ENCODE measurements around the gene CMC2. TPM values are rescaled to one million over a fixed set of nuclear protein-coding genes. Genes with fewer than 3 reads are reported as not detected.

CMC2 gene
- total RNA-seq, 1 experiment from 2014 or later = 85.1 TPM

DNA sequence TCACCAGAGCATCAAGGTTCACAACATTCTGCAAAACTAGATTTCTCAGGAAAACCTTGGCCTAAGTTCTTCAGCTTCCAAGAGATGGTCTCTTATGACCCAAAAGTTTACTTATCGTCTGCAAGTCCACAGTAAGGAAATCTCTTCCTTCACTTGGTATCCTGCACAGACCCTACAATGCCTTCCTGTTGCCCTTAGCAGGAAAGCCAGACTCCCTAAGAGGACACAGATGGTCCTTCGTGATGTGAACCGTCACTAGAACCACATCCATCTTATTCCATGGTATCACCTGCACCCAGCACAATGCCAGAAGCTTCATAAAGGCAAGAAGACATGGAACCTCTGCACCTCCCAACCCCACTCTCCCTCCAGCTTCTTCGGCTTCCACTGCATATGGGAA lies 34.1 kb downstream of the CMC2 start:
- DNase-seq = no peak
- Histone ChIP-seq H3K9me3 (replicated peaks) (no peaks in the 10 kb centered on the region), H3K27ac (no peak overlapping the region), H3K4me3 (no peak overlapping the region), H3K27me3 (no peaks in the 10 kb centered on the region), H3K4me1 (no peaks in the 10 kb centered on the region; the same call in 1 of the 2 replicates), H3K36me3 (no peaks in the 10 kb centered on the region; the same call in 1 of the 2 replicates)

- Histone ChIP-seq H3K36me3 (no peaks in the 10 kb centered on the region; the same call in 1 of the 2 replicates), H3K4me1 (no peaks in the 10 kb centered on the region; the same call in 1 of the 2 replicates), H3K27ac (no peak overlapping the region), H3K9me3 (replicated peaks) (no peaks in the 10 kb centered on the region), H3K27me3 (no peaks in the 10 kb centered on the region), H3K4me3 (no peak overlapping the region)
- DNase-seq = peak; percentile 34 to 56
These were observed 34.9 kb downstream of the CMC2 start for GRCh38 chr16:80971819-80972218.

DNA sequence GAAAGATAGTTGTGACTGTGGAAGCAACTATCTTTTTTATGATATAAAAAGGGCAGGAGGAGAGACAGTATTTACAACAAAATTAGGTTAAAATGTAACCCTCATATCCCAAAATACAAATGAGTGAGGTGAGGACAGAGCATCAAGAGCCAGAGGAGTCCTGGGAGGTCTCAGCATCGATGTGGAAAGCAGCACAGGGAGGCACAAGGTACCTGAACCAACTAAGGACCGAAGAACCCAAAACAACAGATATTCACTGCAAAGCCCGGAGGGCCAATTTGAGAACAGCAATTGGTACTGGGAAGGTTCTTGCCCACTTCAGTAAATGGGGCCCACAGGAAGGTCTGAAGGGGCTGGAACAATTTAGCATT lies 37.6 kb downstream of the CMC2 start:
- H3K9me3 ChIP-seq (replicated peaks) = no peaks in the 10 kb centered on the region
- no peak for DNase-seq
- no peaks in the 10 kb centered on the region; the same call in 1 of the 2 replicates for H3K36me3 ChIP-seq
- no peak overlapping the region for H3K4me3 ChIP-seq
- no peak overlapping the region for H3K27ac ChIP-seq
- H3K4me1 ChIP-seq = no peaks in the 10 kb centered on the region; the same call in 1 of the 2 replicates
- no peaks in the 10 kb centered on the region for H3K27me3 ChIP-seq

DNA sequence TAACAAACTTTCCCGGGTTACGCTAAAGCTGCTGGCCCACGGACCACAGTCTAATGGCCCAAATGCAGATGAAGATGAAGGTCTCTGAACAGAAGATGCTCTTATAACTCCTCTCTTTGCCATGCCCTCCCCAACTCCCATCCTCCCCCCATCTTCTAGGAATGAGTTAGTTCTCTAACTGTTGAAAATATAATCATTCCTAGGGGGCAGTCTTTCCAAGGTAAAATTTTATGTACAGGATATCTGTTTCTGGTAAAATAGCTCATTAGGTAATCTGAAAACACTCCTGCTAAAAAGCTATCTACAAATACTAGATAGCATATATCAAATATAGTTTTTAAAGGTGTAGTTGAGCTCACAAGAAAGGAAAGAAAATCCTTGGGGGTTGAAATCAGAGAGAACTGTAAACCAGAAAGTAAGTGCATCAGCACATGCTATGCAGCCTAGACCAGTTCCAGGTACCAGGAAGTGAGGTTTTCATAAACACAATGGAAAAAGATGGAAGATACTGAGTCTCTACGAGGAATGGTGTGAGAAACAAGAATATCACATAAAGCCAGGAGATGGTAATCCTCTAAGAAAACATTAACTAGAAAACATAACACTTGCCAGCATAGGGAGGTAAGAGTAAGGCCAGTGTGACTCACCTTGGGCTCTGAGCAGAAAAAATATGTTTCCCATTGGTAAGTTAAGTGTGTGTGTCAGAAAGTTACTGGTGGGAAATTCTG lies 38.1 kb downstream of the CMC2 start:
- no peak overlapping the region for H3K4me3 ChIP-seq
- DNase-seq = no peak
- H3K27me3 ChIP-seq = no peaks in the 10 kb centered on the region
- H3K9me3 ChIP-seq (replicated peaks) = no peaks in the 10 kb centered on the region
- no peak overlapping the region for H3K27ac ChIP-seq
- no peaks in the 10 kb centered on the region; the same call in 1 of the 2 replicates for H3K36me3 ChIP-seq
- H3K4me1 ChIP-seq = no peaks in the 10 kb centered on the region; the same call in 1 of the 2 replicates

GRCh38 chr16:80966617-80967016 lies 40.1 kb downstream of the CMC2 start:
- no peak overlapping the region for H3K4me3 ChIP-seq
- H3K4me1 ChIP-seq = no peaks in the 10 kb centered on the region
- no peak for DNase-seq
- no peaks in the 10 kb centered on the region for H3K9me3 ChIP-seq (replicated peaks)
- H3K27ac ChIP-seq = no peak overlapping the region
- H3K27me3 ChIP-seq = no peaks in the 10 kb centered on the region
- H3K36me3 ChIP-seq = no peaks in the 10 kb centered on the region; the same call in 1 of the 2 replicates

DNA sequence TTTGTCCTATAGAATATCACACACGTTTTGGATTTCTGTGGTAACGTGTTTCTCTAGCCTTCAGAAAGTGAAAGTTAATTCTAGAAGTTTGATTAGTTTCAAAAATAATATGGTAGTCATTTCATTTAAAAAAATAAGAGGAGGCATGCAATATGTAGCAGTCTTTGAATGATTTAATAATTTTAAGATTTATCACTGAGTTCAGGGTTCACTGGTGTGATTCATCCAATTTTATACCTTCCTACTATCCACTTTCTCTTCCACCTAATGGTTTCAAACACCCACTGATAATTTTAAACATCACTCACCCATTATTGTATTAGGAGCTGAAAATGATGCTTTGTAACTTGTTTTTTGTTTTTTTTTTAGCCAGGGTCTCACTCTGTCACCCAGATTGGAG lies 42.3 kb downstream of the CMC2 start:
- no peak overlapping the region for H3K4me3 ChIP-seq
- H3K36me3 ChIP-seq = no peaks in the 10 kb centered on the region
- H3K27ac ChIP-seq = no peak overlapping the region
- H3K4me1 ChIP-seq = no peaks in the 10 kb centered on the region
- no peaks in the 10 kb centered on the region for H3K27me3 ChIP-seq
- H3K9me3 ChIP-seq (replicated peaks) = no peaks in the 10 kb centered on the region
- no peak for DNase-seq

DNA sequence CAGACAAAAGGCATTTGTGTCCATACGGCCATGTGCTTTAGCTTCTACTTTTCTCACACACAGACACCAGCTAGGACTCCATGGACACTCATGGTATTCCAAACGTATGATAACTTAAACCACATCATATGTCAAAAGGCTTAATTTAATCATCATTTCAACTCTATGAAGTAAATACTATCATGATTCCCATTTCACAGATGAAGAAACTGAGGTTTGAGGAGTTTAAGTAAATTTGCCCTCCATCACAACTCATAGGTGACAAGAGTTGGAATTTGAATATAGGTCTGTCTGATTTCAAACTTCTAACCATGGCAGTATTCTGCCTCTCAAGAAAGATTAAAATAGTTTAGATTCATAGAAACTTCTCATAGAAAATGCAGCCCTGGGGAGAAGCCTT lies 43.8 kb downstream of the CMC2 start:
- H3K36me3 ChIP-seq = no peaks in the 10 kb centered on the region
- no peak overlapping the region for H3K27ac ChIP-seq
- H3K4me1 ChIP-seq = no peaks in the 10 kb centered on the region
- H3K9me3 ChIP-seq (replicated peaks) = no peaks in the 10 kb centered on the region
- H3K27me3 ChIP-seq = no peaks in the 10 kb centered on the region
- H3K4me3 ChIP-seq = no peak overlapping the region
- DNase-seq = no peak

- H3K9me3 ChIP-seq (replicated peaks) = no peaks in the 10 kb centered on the region
- no peak overlapping the region for H3K4me3 ChIP-seq
- H3K27ac ChIP-seq = no peak overlapping the region
- DNase-seq = no peak
- no peaks in the 10 kb centered on the region for H3K27me3 ChIP-seq
- no peaks in the 10 kb centered on the region for H3K4me1 ChIP-seq
- H3K36me3 ChIP-seq = no peaks in the 10 kb centered on the region
These were observed 48.4 kb downstream of the CMC2 start for GRCh38 chr16:80958284-80958683.

- Histone ChIP-seq H3K36me3 (no peaks in the 10 kb centered on the region), H3K9me3 (replicated peaks) (no peaks in the 10 kb centered on the region), H3K27me3 (no peaks in the 10 kb centered on the region), H3K27ac (no peak overlapping the region), H3K4me3 (no peak overlapping the region), H3K4me1 (no peaks in the 10 kb centered on the region)
- DNase-seq = no peak
These were observed 51.7 kb downstream of the CMC2 start for GRCh38 chr16:80954985-80955384.

DNA sequence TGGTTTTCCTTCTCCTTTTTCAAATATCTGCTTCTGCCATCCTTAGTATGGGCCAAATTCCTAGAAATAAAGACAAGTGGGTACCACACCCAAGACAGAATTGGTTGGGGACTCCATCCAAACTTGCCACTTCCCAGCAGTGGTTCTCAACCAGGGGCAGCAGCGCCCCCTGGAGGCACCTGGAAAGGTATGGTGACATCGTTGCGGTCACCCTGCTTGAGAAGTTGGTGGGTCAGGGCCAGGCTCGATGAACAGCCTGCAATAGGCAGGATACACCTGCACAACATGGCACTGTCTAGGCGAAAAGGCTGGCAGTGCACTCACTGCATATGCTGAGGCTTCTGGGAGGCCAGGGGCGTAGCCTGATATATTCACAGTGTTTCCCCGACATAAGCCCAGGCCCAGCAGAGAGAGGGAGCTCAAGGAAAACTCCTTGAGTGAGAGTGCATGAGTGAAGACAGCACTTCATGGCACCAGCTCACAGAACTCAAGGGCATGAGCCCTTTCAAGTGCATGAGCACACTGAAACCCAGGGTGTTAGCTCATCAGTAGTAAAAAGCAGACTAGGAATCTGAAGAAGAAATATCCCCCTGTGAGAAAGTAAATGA lies 57.7 kb downstream of the CMC2 start:
- no peaks in the 10 kb centered on the region for H3K4me1 ChIP-seq
- H3K36me3 ChIP-seq = no peaks in the 10 kb centered on the region
- H3K27ac ChIP-seq = no peak overlapping the region
- DNase-seq = peak; percentile 15 to 40
- no peaks in the 10 kb centered on the region for H3K27me3 ChIP-seq
- H3K4me3 ChIP-seq = no peak overlapping the region
- H3K9me3 ChIP-seq (replicated peaks) = no peaks in the 10 kb centered on the region

GRCh38 chr16:80947708-80948625 lies 58.7 kb downstream of the CMC2 start:
- no peaks in the 10 kb centered on the region for H3K4me1 ChIP-seq
- H3K4me3 ChIP-seq = no peak overlapping the region
- H3K27me3 ChIP-seq = no peaks in the 10 kb centered on the region
- no peak overlapping the region for H3K27ac ChIP-seq
- no peaks in the 10 kb centered on the region for H3K36me3 ChIP-seq
- no peaks in the 10 kb centered on the region for H3K9me3 ChIP-seq (replicated peaks)
- DNase-seq = no peak

DNA sequence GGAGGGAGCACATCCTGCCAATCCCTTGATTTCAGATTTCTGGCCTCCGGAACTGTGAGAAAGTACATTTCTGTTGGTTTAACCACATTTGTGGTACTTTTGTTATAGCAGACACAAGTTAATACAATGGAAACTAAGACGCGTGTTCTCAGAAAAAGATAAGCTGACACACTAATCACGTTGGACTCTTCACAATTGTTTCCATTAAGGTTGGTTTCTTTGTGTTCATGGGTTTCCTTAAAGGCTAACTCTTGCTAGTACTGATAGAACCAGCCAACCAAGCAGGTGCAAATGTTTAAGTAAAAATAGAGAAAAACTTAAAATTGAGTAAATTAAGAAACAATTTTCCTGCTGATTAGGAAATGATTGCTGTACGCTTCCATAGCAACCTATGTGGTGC lies 59.4 kb downstream of the CMC2 start:
- Histone ChIP-seq H3K9me3 (replicated peaks) (no peaks in the 10 kb centered on the region), H3K27me3 (no peaks in the 10 kb centered on the region), H3K36me3 (no peaks in the 10 kb centered on the region), H3K27ac (no peak overlapping the region), H3K4me1 (no peaks in the 10 kb centered on the region), H3K4me3 (no peak overlapping the region)
- no peak for DNase-seq

DNA sequence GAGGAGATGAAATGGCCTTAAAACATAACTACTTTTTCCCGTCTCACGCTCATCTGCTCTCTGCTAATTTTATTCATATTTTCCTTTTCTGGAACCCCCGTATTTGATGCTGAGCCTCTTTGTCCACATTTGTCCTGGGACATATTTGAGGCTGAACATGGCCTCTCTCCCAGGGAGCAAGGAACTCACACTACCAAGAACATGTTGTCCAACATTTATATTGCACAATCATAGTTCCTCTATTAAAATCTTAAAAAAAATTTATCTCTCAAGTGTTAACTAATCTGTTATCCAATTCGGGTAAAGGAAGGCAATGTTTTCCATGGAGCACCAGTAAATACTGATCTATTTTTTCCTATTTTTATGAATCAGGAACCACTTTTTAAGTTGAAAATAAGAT lies 60.2 kb downstream of the CMC2 start:
- no peaks in the 10 kb centered on the region for H3K27me3 ChIP-seq
- no peaks in the 10 kb centered on the region for H3K9me3 ChIP-seq (replicated peaks)
- H3K27ac ChIP-seq = no peak overlapping the region
- no peak overlapping the region for H3K4me3 ChIP-seq
- no peak for DNase-seq
- H3K36me3 ChIP-seq = no peaks in the 10 kb centered on the region
- H3K4me1 ChIP-seq = no peaks in the 10 kb centered on the region

- Histone ChIP-seq H3K27me3 (no peaks in the 10 kb centered on the region), H3K36me3 (no peaks in the 10 kb centered on the region), H3K27ac (no peak overlapping the region), H3K9me3 (replicated peaks) (no peaks in the 10 kb centered on the region), H3K4me3 (no peak overlapping the region), H3K4me1 (no peaks in the 10 kb centered on the region)
- DNase-seq = no peak
These were observed 66.4 kb downstream of the CMC2 start for GRCh38 chr16:80940069-80940856.
